HG02623 (cell line): Measurements from ENCODE around the gene FTO.
"Not testable (repeated sequence)": the region's sequence is repeated elsewhere in the genome, so short reads cannot be mapped to it uniquely, and the experiment has no call there.

Source experiments
- ATAC-seq: cut with Tn5 transposase; IDR thresholded peaks from one replicate; pipeline ENCODE4 v1.9.1; 2021; ENCODE audit warnings: moderate library complexity; ENCODE audit not compliant: unreplicated experiment

Gene FTO

DNA sequence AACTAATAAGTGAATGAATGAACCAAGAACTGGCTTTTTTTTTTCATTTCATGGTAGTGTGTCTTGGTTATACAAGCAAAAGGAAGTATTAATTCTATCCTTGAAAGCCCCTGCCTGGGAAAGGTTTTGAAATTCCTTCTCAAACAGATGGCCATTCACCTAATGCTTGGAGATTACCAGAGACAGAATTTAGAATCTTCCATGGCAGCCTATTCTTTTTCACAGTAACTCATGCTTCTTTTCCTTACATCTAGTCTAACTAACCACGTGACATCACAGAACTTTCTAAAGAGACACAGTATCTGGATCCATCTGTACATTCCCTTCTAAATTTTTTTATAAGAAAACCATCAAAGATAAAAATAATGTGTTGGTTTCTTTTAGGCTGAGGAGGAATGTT lies 151.6 kb downstream of the FTO start:
- ATAC-seq, result no peak

DNA sequence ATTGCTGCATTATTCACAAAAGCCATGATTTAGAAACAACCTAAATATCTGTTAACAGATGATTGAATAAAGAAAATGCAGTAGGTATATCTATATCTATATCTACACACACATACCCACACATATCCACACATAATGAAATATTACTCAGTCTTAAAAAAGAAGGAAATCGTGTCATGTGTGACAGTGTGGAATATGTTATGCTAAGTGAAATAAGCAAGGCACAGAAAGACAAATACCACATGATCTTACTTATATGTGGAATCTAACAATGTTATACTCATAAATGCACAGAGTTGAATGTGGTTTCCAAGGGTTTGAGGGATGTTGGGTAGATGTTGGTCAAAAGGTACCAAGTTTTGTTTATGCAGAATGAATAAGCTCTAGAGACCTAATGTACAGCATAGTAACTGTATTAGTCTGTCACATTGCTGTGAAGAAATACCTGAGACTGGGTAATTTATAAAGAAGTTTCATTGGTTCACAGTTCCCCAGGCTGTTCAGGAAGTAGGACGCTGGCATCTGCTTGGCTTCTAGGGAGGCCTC lies 156.1 kb downstream of the FTO start:
- no peak for ATAC-seq

DNA sequence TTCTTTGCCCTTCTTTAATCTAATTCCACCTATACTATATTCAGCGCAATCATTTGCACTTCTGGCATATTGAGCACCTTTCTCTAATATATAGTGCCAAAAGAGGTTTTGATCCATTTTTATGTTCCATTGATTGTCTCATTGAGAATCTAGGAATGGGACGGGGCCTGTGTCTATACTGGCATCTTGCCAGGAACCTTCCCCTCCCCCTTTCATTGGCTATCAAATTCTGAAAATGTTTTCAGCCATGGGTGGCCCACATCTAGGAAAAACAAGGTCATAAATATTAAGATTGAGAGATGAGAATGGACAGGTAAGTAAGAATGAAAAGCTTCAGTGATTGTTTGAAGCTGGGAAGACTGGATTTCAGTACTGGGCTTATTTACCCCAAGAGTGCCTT lies 159.9 kb downstream of the FTO start:
- no peak for ATAC-seq

DNA sequence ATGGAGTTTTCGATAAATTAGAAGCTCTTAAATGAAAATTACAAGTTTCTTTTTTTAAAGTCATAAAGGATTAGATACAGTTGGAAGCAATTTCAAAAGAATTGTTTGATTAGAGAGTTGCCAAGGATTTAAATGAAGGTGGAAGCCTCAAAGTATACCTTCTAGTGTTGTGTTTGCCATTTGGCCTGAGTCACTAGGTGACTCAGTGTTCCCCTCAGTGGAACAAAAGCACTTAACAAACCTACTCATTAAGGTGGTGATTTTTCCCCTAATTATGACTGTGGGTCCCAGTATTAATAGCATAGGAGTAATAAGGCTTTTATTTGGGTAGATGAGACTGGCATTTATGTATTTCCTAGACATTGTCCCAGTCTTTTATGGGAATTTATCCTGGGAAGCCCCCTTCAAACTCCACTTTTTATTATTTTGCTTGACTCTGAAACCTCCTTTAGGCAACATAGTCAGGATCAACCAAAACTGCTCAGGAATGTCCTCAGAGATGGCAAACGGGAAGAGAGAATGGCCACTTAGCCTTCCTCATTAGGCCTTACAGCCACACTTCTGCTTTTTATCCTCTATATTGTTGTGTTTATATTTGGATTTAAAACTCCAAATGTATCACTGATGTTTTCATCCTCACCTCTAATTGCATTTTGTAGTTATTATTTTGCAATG lies 161.0 kb downstream of the FTO start:
- no peak for ATAC-seq

DNA sequence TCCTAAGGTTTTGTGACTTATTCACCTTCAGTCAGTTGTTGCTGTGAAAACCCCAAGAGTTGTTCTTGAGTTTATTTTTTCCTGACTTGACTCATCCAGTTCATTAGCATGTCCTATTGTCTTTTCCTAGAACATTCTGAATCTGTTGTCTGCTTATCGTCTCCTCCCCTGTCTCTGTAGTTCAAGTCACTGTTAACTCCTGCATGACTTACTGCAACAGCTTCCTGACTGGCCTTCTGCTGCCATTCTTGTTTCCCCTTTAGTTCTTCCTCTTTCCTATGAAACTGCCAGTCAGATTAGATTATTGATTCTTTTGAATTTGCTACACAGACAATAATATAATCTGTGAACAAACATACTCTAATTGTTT lies 161.5 kb downstream of the FTO start:
- ATAC-seq, result no peak

DNA sequence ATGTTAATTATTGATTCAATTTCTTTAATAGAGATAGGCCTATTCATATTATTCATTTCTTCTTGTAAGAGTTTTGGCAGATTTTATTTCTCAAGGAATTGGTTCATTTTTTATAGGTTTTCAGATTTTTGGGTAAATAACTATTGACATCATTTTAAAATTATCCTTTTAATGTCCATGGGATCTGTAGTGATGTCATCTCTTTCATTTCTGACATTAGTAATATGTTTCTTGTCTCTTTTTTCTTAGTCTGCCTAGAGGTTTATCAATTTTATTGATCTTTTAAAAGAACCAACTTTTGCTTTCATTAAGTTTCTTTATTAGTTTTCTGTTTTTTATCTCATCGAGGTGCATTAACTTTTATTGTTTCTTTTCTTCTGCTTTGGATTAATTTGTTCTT lies 162.6 kb downstream of the FTO start:
- ATAC-seq, result no peak

DNA sequence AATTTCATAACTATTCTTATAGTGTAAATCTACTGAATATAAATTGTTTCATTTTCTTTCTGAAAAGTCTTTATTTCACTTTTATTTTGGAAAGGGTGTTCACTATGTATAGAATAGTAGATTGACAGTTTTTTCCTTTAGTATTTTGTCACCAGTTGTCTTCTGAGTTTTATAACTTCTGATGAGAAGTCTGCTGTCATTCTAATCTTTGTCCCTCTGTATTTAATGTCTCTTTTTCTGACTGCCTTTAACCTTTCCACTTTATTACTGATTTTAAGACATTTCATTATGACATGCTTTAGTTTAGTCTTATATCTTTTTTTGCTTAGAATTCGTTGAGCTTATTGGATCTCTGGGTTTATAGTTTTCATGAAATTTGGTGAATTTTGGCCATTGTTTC lies 166.9 kb downstream of the FTO start:
- no peak for ATAC-seq

DNA sequence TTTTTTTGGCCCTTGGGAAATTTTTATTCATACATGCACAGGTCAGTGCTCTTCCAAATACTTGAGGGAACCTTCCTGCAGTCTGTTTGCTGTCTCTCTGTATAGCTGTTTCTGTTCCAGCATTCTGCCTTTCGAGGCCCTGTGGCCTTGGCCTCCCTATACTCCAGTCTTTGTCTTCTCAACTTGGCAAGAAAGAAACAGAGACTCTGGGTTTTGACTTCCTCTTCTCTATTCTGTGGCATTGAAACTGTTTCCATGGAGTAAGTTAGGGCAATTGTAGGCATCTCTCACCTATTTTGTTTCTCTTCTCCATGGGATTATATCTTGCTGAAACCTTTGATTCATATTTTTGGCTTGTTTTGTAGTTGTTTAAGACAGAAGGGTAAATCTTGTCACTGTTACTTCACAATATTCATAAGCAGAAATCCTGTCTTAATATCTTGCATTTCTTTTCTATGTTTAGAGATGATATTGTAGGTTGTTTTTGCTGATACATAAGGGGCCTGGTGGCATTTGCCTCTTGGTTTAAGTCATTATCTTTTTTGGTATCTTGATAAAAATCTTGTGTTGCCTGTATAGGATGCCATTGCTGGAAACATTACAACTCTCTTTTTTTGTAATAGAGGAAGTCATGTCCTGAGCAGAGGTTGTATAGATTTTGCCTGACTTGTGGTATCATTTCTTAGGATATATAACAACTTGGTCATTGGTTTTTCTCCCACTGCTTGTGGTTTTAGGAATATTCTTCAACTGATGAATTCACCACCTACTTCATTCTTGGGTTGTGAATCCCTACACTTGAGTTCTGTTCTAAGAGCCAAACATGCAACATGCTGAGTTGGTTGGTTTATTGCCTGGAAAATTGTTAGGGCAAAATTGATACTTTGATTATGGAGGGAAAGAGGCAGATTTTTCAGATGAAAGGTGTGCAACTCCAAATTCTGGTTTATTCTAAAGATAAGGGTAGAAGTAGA lies 168.6 kb downstream of the FTO start:
- no peak for ATAC-seq

DNA sequence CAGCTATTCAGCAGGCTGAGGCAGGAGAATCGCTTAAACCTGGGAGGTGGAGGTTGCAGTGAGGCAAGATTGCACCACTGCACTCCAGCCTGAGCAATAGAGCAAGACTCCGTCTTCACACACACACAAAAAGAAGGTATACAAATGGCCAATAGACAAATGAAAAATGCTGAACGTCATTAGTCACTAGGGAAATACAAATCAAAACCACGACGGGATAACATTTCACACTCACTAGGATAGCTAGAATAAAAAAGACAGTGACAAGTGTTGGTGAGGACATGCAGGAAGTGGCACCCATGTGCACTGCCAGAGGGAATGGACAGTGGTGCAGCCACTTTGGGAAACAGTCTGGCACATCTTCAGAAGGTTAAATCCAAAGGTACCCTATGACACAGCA lies 172.9 kb downstream of the FTO start:
- no peak for ATAC-seq

DNA sequence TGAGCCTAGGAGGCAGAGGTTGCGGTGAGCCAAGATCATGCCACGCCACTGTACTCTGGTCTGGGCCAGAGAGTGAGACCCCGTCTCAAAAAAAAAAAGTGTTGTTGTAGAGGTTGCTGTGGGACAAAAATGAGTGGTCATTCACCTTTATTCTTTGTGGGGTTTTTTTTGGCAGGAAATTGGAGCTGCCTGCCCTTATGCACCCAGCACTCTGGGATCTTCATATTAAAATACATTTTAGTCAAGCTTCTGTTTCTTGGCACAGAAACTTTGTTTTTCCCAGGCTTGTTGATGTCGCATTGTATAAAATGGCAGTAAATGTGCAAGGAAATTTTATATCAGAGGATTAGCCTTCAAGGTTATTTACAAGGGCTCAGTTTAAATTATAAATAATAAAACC lies 174.3 kb downstream of the FTO start:
- ATAC-seq, result no peak

DNA sequence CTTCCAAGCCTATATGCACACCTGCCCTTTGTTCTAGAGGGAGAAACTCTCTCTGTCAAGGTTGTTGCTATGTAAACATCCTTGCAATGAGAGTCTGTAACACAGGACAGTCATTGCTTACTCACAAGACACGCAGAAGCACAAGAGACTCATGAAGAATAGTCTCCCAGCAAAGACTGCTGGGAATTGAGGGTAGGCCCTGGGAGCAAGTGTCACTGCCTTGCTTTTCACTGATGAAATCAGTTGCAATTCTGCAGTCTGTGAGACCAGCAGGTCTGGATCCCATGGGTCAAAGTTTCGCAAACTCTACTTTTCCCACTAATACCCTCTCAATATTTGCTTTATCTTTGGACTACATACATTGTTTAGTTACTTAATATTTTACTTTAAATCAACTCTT lies 177.4 kb downstream of the FTO start:
- no peak for ATAC-seq

DNA sequence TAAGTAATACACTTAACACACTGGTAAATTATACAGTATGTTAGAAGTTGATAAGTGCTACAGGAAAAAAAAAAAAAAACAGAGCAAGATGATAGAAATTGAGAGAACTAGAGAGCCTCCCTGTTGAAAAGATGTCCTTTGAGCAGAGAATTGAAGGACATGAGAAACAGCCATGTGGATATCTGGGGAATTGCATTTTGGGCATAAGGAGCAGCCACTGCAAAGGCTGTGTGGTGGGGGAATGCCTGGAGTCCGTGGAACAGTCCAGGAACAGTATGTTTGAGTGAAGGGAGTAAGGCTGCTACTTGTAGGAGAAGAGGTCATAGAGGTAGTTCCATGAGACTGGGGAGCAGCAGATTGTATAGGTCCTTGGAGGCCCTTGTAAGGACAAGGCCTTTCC lies 178.4 kb downstream of the FTO start:
- no peak for ATAC-seq

DNA sequence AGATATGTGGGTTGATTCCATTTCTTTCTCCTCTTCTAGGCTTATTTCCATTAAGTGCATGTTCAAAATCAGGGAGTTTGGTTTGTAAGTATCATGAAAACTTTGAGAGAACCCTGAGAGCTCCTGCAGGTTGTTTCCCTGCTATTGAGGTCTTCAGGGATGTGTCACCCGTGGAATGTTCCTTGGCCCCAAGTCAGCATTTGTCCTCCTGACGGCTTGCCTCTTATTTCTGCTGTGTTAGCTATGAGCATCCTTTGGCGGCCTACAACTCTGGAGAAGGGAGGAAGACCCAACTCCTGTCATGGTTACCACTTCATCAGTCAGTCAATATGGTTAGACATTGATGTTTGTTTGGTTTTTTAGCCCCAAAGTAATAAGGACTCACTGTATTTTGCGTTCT lies 180.8 kb downstream of the FTO start:
- ATAC-seq, result no peak

DNA sequence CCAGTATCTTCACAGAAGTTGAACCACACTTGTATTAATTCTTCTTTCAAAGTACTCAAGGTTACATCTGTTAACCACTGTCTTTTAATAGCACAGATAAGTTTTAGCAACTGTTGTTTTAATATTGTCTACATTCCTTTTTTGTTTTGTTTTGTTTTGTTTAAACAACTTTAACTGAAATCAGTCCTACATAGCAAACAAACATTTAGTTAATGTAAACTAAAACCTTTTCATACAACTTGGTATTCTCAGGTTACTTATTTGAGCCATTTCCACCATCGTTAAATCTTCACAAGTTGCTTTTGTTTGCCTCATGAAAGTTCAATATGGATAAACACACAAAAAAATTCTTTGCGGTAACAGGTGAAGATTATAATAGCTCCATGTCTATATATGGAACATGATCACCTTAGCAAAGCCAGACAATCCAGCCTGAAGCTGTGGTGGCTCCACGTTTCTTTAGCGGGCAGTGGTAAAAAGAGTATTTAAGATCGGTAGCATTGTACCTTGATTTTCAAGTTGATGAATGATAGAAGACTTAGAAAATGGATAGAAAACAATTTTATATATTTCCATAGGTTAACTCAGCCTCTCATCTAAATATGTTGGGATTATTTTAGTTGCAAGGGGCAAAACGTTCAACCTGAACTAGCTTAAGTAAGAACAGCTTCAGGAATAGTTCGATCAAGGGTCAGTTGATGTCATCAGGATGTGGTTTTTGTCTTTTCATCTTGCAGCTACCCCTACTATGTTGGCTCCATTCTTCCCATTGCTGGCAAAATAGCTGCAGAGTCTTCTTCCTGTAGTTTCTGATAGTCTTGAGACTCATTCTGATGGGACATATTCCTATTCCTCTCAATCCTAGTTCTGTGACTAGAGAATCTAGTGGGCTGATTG lies 182.8 kb downstream of the FTO start:
- ATAC-seq, result no peak

DNA sequence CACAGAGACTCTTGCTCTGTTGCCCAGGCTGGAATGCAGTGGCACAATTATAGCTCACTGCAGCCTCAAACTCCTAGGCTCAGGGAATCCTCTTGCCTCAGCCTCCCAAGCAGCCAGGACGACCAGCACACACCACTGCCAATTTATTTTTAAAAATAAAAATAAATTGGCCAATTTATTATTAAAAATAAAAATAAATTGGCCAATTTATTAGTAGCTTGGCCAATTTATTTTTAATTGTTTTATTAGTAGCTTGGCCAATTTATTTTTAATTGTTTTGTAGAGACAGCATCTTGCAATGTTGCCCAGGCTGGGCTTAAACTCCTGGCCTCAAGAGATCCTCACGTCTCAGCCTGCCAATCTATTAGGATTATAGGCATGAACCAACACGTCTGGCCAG lies 184.3 kb downstream of the FTO start:
- ATAC-seq, result no peak

DNA sequence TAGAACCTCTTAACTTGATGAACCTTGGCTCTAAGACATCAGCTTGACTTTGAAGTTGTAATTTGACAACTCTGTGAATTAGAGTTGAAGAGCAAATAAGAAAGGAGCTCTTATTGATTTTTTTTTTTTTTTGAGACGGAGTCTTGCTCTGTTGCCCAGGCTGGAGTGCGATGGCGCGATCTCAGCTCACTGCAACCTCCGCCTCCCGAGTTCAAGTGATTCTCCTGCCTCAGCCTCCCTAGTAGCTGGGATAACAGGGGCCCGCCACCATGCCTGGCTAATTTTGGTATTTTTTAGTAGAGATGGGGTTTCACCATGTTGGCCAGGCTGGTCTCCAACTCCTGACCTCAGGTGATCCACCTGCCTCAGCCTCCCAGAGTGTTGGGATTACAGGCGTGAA lies 186.9 kb downstream of the FTO start:
- ATAC-seq, result not testable (repeated sequence)

DNA sequence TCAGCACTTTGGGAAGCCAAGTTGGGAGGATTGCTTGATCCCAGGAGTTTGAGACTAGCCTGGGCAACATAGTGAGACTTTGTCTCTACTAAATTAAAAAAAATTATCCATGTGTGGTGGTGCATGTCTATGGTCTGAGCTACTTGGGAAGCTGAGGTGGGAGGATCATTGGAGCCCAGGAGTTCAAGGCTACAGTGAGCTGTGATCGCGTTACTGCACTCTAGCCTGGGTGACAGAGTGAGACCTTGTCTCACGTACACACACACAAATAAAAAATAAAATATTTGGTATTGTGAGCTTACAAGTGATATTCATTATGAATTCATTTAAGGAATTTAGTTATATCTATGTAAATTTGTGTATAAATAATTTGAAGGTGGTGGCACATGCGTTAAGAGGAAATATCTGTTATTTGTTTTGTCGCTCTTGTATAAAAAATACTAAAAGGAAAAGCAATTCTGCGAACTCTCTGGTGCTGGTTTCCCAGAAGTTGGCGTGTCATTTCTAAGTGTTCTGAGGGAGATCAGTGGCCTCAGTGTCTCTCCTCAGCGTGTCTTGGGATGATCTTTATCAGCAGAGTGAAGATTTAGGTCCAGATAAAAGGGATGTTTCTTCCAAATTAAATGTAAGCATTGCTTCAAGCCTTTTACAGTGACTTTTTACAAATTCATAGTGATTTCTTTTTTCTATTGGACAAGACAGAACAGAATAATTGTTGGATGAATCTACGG lies 187.6 kb downstream of the FTO start:
- ATAC-seq, result no peak

DNA sequence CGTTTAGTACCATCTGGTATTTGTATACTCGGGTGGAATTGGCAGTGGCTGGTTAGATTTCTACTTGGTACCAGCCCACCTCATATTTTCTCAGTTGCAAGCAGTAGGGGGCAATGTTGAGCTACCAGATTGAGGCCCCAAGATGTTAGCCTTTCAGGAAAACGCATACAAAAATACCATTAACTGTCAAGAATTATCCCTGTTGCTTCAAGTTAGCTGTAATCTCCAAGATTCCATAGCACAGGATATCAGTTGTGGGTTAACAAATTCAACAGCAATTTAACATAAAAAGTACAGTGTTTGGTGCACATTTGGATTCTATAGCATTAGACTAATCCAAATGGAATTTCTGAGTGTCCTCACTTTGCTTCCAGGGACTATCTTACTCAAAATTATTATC lies 188.2 kb downstream of the FTO start:
- no peak for ATAC-seq

DNA sequence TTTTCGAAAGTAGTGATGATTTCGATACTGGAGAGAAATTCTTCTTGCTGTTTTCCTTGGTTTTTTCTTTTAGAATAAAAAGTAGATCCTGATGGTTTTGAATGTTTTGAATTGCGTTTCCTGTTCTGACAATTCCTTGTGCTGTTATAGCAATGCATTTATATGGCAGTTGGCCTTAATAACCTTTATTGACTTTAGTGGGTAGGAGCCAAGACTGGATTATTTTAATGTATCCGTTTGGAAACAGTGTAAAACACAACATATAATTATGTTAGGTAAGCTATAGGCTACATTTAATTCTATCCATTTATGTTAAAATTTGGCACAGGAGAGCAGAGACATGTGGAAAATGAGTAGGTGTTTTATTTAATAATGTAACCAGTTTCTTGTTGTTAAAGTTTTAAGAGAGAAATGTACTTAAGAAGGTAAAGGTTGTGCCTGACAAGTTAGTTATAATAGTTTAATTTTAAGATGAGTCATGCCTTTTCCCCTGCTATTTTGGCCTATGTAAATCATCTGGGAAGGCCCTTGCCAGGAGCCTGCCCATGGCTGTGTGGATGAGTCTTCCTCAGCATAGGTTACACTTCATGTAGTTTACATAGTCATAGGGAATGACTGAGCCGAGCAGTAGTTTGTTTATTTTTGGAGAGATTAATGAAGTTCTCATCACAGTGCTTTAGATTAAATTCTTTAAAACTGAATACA lies 189.9 kb downstream of the FTO start:
- ATAC-seq, result no peak

DNA sequence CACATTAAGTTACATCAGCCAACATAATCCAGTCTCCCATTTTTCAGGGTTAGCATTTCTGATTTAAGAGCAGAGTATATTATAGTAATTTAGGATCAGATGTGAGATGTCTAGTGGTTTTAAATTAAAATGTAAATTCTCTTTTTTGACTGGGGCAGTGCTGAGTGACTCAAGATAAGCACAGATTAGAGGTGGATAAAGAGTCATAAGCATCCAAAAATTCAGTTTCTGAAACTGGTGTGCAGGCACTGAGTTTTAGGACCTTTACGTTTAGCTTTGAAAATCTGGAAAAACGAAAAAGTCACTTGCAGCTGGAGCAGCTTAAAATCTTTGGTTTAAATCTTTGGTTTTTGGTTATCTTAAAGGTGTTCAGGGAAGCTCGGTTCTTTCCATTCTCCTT lies 190.7 kb downstream of the FTO start:
- no peak for ATAC-seq
